ENCODE data around the gene IRF2BP2.

Gene IRF2BP2

DNA sequence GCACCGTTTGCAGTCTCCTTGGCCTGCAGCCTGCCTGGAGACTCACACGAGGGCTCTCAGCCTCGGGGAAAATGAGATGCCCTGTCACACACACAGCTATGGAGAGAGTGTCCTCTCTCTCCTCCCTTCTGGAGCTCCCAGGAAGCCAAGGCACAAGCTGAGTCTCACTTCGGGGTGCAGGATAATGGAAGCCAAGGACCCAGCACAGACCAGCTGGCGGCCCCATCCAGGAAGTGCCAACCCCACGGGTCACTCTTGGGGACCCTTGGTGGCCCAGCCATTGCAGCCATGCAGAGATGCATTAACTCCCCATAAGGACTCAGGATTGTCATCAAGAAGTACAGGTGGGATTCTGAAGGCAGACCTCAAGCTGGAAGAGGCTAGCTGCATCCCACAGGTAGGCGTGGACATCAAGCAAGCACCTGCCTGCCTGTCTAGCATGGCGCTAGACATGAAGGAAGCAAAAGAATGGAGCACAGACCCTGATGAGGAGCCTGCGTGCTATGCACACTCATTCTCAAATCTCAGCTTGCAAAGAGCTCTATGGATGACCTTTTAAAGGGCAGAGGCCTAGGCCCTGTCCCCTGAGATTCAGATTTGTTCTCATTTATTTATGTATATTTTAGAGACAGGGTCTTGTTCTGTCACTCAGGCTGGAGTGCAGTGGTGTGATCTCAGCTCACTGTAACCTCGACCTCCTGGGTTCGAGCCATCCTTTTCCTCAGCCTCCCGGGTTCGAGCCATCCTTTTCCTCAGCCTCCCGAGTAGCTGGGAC is 49.9 kb downstream of the IRF2BP2 start:
- DNase-seq: no peak

DNA sequence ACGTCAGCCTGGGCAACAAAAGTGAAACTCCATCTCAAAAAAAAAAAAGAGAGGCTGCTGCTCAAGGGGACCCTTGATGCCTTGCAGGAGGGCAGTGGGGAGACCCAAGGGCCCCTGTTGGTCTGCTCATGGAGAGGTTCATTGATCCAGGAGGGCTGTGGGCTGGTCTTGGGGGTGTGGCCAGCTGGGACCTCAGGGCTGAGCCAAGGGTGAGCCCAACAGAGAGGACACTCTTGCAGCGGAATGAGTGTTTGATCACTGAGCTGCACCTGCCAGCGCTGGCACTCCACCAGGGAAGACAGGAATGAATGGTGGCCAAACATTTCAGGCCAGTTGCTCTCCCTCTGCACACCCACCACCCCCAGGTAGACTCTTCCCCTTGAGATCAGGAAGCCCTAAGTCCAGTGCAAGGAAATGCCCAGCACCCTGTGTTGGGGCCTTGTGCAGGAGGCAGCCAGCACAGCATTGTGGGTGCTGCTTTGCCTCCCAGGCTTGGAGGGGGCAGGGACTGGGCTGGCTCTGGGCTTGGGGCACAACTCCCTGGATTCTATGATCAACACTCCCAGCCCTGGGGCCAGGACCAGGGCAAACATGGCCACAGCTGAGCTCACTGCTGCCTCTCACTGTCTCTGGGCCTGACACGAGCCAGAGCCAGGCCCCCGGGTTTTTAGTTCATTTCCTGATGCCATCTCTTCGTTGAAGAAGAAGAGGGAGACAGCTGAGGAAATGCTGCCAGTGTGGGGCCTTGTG is 50.7 kb downstream of the IRF2BP2 start:
- no peak for DNase-seq

DNA sequence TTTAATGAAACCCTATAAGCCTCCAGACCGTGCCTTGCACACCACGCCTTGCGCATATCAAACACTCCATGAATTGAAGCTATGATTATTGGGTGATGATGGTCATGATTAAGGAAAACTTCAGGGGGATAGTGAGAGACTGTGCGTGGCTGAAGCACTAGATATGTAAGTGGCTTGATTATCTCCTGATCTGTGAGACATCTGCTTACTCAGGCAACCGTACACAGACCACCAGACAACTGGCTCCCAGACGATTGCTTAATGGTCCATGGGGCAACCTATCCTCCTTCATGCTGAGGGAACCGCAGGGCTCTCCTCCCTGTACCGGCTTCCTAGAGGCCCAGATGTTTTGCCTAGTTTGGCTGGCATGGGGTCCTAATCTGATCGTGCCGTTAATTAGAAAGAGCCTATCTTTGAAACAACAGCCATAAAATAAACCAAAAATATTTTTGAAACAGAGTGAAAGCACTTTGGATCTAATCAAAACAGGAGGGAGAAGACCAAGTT is 51.6 kb downstream of the IRF2BP2 start:
- no peak for DNase-seq

DNA sequence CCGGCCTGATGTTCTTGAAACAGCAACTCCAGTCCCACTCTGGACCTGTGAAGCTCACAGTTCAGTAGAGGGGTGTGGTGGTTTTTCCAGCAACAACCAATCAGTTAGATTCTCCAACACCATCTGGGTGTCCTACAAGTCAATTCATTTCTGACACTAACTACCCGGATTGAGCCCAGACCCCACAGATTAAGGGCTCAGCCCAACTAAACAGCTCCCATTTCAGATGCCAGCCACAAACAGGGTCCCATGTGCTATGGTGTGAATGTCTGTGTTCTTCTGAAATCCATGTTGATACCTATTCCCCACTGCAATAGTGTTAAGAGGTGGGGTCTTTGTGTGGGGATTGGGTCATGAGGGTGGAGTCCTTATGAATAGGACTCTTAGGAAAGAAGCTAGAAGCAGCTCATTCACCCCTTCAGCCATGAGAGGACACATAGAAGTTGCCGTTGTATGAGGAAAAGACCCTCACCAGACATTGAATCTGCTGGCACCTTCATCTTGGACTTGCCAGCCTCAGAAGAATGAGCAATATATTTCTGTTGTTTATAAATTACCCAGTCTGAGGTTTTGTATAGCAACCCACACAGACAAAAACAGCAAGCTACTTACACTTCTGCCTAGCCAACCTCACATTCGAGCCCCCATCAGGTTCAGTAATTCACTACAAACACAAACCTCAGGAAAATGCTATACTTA is 53.6 kb downstream of the IRF2BP2 start:
- no peak for DNase-seq

DNA sequence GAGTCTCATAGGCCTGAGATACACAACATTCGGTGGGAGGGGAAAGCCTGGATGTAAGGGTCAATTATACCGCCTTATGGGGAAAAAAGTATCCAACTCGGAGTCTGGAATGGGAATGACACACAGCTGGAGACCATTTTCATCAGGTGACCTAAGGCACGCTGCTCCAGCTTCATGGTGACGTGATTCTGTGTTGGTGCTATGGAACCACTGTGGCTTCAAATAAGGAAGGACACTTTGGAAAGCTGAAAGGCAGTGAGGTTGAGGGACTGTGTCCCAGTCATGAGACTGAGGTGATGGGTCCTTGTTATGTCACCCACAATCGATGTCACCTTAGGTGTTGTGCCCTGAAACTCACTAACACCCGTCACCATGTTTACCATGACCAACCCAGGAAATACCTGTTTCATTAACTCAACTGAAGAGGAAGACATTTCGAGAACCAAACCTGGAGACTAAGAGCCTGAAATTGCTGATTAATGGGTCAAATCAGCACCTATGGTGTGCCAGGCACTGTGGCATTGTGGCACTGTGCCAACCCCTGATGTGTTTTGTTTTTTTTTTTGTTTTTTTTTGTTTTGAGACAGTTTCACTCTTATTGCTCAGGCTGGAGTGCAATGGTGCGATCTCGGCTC is 54.5 kb downstream of the IRF2BP2 start:
- no peak for DNase-seq

DNA sequence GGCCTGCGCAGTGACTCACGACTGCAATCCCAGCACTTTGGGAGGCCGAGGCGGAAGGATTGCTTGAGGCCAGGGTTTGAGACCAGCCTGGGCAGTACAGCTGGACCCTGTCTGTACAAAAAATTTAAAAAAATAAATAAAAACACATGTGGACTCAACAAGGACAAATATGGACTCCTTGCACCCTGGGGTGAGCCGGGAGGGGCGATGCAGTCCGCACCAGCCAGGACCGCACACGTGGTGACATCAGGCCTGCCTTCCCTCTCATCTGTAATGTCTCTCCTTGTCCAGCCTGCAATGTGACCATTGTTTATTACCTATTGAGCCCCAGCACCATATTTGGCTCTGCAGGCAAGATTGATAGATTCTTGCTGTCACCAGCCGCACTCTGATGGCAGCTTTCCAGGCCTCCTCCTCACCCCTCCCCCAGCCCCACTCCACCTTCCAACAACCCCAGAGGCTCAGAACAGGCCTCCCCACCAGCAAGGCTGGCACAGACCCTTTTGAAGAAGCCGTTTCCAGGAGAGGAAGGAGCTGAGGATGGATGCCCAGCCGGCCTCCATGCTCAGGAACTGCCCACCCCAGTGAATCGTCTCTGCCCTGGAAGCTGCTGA is 55.2 kb downstream of the IRF2BP2 start:
- no peak for DNase-seq

Data from hypothalamus (tissue), 51 donors.